A673 (cell line): ENCODE data around the gene GNA14.

Experiments used
- EZH2 ChIP-seq: fragments of 200-600 bp; sonication (generic); IDR thresholded peaks from 2 replicates; pipeline ENCODE4 v1.6.1; 2017; ENCODE audit warnings: borderline replicate concordance, low read depth, mild to moderate bottlenecking, mixed read lengths, antibody characterized with exemption, low read length; ENCODE audit not compliant: poor library complexity, severe bottlenecking
- TF ChIP-seq, protein P1 (sequence below): fragments of 300-800, 200-600 bp; sonication (generic); conservative IDR thresholded peaks from 2 replicates; pipeline ENCODE4 v1.5.1; 2017; ENCODE audit warnings: low read depth, mild to moderate bottlenecking, antibody characterized with exemption, low read length, moderate library complexity, mixed read lengths

- TF ChIP-seq, protein P1, sequence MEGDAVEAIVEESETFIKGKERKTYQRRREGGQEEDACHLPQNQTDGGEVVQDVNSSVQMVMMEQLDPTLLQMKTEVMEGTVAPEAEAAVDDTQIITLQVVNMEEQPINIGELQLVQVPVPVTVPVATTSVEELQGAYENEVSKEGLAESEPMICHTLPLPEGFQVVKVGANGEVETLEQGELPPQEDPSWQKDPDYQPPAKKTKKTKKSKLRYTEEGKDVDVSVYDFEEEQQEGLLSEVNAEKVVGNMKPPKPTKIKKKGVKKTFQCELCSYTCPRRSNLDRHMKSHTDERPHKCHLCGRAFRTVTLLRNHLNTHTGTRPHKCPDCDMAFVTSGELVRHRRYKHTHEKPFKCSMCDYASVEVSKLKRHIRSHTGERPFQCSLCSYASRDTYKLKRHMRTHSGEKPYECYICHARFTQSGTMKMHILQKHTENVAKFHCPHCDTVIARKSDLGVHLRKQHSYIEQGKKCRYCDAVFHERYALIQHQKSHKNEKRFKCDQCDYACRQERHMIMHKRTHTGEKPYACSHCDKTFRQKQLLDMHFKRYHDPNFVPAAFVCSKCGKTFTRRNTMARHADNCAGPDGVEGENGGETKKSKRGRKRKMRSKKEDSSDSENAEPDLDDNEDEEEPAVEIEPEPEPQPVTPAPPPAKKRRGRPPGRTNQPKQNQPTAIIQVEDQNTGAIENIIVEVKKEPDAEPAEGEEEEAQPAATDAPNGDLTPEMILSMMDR, result no peak
- no peak for TF ChIP-seq EZH2
These were observed 24.1 kb upstream of the GNA14 start for GRCh38 chr9:77672183-77672582.
